Lower lobe of right lung (tissue), 2 donors: ENCODE data around the gene OR4C45. TPM values are rescaled to one million over a fixed set of nuclear protein-coding genes. Genes with fewer than 3 reads are reported as not detected.
"Not testable (repeated sequence)": the region's sequence is repeated elsewhere in the genome, so short reads cannot be mapped to it uniquely, and the experiment has no call there.

Experiments
- ATAC-seq, 2 donors: fragments of 200-7000 bp; cut with Tn5 transposase; one replicate each; pipeline ENCODE4 v1.9.1; 2020 to 2022; ENCODE audit warnings: mild to moderate bottlenecking in 2 of 2, moderate library complexity in 2 of 2
- DNase-seq: peaks from one replicate; pipeline ENCODE4 v3.0.0-alpha.2; 2020
- H3K27ac ChIP-seq: fragments of 200-600 bp; one replicate; pipeline ENCODE4 v1.8.0; 2022
- H3K27me3 ChIP-seq: fragments of 200-600 bp; one replicate; pipeline ENCODE4 v1.8.0; 2022; ENCODE audit warnings: low read depth
- H3K36me3 ChIP-seq: fragments of 200-600 bp; one replicate; pipeline ENCODE4 v1.8.0; 2022; ENCODE audit warnings: mild to moderate bottlenecking
- H3K4me1 ChIP-seq: fragments of 200-600 bp; one replicate; pipeline ENCODE4 v1.8.0; 2022
- H3K4me3 ChIP-seq: fragments of 200-600 bp; one replicate; pipeline ENCODE4 v1.8.0; 2022; ENCODE audit warnings: mild to moderate bottlenecking
- H3K9me3 ChIP-seq: fragments of 200-600 bp; one replicate; pipeline ENCODE4 v1.8.0; 2022
- CTCF ChIP-seq: fragments of 200-600 bp; IDR thresholded peaks from one replicate; pipeline ENCODE4 v1.8.0; 2022; ENCODE audit warnings: antibody characterized with exemption, mild to moderate bottlenecking
- intact Hi-C: fragments of 100-400 bp; cut with DNase I; formaldehyde crosslinking; loops from one replicate; pipeline ENCODE4 v1.11.0; 2022
- long read RNA-seq: library from polyadenylated mRNA; unstranded; transcript quantifications from one replicate; pipeline ENCODE4 v2.0.0, GENCODE V29; 2021
- total RNA-seq: library from RNA; stranded (reverse); fragmentation: NEBNext Ultra II Directional; extraction: Animal tissue kit (Norgen Biotek cat#: 25700); gene quantifications from one replicate; pipeline ENCODE4 v1.2.1, GENCODE V29; 2021
- donor health status: DM: no; HTN: yes; CAD: no; lungs with severe emphysema.

The OR4C45 gene
- not detected for total RNA-seq
- long read RNA-seq = 0 reads

DNA sequence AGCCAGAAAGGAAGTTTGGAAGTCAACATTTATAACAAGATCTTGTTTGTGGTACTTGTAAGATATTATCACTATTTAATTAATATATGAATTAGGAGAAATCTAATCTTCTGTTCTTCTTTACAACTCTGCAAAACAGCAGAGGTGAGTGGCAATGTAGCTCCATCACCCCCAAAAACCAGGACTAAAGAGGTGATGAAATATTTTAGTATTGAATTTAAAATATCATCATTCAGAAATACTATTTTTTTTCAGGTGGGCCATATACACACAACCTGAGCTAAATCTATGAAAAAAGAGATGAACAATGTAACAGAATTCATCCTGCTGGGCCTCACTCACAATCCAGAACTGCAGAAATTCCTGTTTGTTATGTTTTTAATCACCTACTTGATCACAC, at the start of gene OR4C45:
TSS of gene OR4C45 (plus strand) at position 301 of the 400 bp plus-strand sequence.
- DNase-seq (no peak), ATAC-seq (no peak)
- H3K36me3 ChIP-seq = no peaks in the 10 kb centered on the region
- H3K27me3 ChIP-seq = no peaks in the 10 kb centered on the region
- intact Hi-C loops = no loop called here
- H3K4me1 ChIP-seq = no peaks in the 10 kb centered on the region
- H3K27ac ChIP-seq = no peak within 1 kb of the TSS
- H3K4me3 ChIP-seq = no peak within 1 kb of the TSS
- no peak for TF ChIP-seq CTCF
- no peaks in the 10 kb centered on the region for H3K9me3 ChIP-seq

GRCh38 chr11:49995565-49995964, 37.1 kb upstream of the OR4C45 start:
- no peak for DNase-seq
- peak; percentile 47 for TF ChIP-seq CTCF
- intact Hi-C loops = no loop called here
- Histone ChIP-seq H3K36me3 (no peaks in the 10 kb centered on the region), H3K4me1 (no peaks in the 10 kb centered on the region), H3K4me3 (no peak overlapping the region), H3K27ac (no peak overlapping the region), H3K27me3 (no peaks in the 10 kb centered on the region), H3K9me3 (peaks cover 9% of the 10 kb centered on the region)
- ATAC-seq = peak; percentile 49 to 52

DNA sequence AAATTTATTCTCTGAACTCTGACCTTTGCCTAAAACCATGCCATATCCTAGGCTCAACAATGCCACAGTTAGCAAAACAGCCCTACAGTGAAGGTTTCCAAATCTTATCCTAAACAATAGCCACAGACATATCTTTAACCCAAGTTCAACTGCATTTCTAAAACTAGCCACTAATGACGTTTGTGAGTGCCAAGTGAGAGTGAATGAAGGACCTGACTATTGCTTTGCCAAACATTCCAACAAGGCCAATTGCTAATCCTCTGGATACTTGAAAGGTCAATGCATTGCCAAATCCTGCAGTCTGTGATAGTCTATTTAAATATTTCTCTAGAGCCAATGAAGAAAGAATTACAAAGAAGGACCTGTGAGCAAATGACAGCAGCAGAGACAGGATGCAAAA, 2.5 kb upstream of the OR4C45 start:
- Histone ChIP-seq H3K27me3 (no peaks in the 10 kb centered on the region), H3K9me3 (no peaks in the 10 kb centered on the region), H3K36me3 (no peaks in the 10 kb centered on the region), H3K4me1 (no peaks in the 10 kb centered on the region), H3K27ac (no peak overlapping the region), H3K4me3 (no peak overlapping the region)
- intact Hi-C loops = no loop called here
- ATAC-seq = peak; percentile 67 to 91
- no peak for DNase-seq
- TF ChIP-seq CTCF = no peak

GRCh38 chr11:50036239-50036638, 3.6 kb downstream of the OR4C45 start:
- DNase-seq, H3K36me3 ChIP-seq, H3K9me3 ChIP-seq, H3K4me1 ChIP-seq, H3K27ac ChIP-seq, H3K27me3 ChIP-seq, ATAC-seq, H3K4me3 ChIP-seq, intact Hi-C loops: not testable (repeated sequence)

- Histone ChIP-seq H3K27me3 (no peaks in the 10 kb centered on the region), H3K4me3 (no peak overlapping the region), H3K4me1 (no peaks in the 10 kb centered on the region), H3K36me3 (no peaks in the 10 kb centered on the region), H3K9me3 (no peaks in the 10 kb centered on the region), H3K27ac (no peak overlapping the region)
- intact Hi-C loops = no loop called here
- no peak for DNase-seq
- ATAC-seq = no peak
- TF ChIP-seq CTCF = no peak
These were observed 4.6 kb downstream of the OR4C45 start for GRCh38 chr11:50037251-50037650.

- H3K9me3 ChIP-seq = no peaks in the 10 kb centered on the region
These were observed 12.0 kb downstream of the OR4C45 start for GRCh38 chr11:50044647-50045046.

DNA sequence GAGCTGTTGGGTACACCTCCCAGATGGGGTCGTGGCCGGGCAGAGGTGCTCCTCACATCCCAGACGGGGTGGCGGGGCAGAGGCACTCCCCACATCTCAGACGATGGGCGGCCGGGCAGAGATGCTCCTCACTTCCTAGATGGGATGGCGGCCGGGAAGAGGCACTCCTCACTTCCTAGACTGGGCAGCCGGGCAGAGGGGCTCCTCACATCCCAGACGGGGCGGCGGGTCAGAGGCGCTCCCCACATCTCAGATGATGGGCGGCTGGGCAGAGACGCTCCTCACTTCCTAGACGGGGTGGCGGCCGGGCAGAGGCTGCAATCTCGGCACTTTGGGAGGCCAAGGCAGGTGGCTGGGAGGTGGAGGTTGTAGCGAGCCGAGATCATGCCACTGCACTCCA, 30.4 kb downstream of the OR4C45 start:
- H3K4me1 ChIP-seq, H3K36me3 ChIP-seq, H3K27me3 ChIP-seq, H3K27ac ChIP-seq, ATAC-seq, H3K4me3 ChIP-seq, DNase-seq, intact Hi-C loops, H3K9me3 ChIP-seq: not testable (repeated sequence)

More at GRCh38 chr11:50044647-50045046, 12.0 kb downstream of the OR4C45 start:
- DNase-seq (no peak), ATAC-seq (no peak)
- no peak for TF ChIP-seq CTCF
- Histone ChIP-seq H3K27ac (no peak overlapping the region), H3K4me3 (no peak overlapping the region), H3K36me3 (no peaks in the 10 kb centered on the region), H3K27me3 (no peaks in the 10 kb centered on the region), H3K4me1 (no peaks in the 10 kb centered on the region)
- intact Hi-C loops = no loop called here
